HL-60/S4 treated with phorbol 12-myristate 13-acetate at 8.2 ng/mL for 4 days and 3 days (cell line): ENCODE data around the gene SYCP1.
"Not testable (repeated sequence)": the region's sequence is repeated elsewhere in the genome, so short reads cannot be mapped to it uniquely, and the experiment has no call there.

Experiments
- in situ Hi-C: fragments of 300-500 bp; cut with MboI; formaldehyde crosslinking; loops from 2 replicates; pipeline ENCODE4 v1.15.0; 2022; ENCODE audit warnings: low sequenced_read_pairs

The SYCP1 gene

GRCh38 chr1:114854693-114855320 is at the start of gene SYCP1:
Gene SYCP1 (plus strand): TSS chr1:114854863. CDS start chr1:114855465, 602 bp downstream.
- in situ Hi-C loops: no loop called here

- in situ Hi-C loops: no loop called here
These were observed 34.8 kb upstream of the SYCP1 start for GRCh38 chr1:114819869-114820268.

GRCh38 chr1:114820392-114820791 is 34.3 kb upstream of the SYCP1 start:
- in situ Hi-C loops: no loop called here

GRCh38 chr1:114821978-114822377 is 32.7 kb upstream of the SYCP1 start:
- in situ Hi-C loops: no loop called here

GRCh38 chr1:114828251-114828650 is 26.4 kb upstream of the SYCP1 start:
- in situ Hi-C loops: no loop called here

GRCh38 chr1:114830075-114830474 is 24.6 kb upstream of the SYCP1 start:
- in situ Hi-C loops: not testable (repeated sequence)

GRCh38 chr1:114831276-114831994 is 23.2 kb upstream of the SYCP1 start:
- in situ Hi-C loops: no loop called here

- in situ Hi-C loops: no loop called here
These were observed 22.6 kb upstream of the SYCP1 start for GRCh38 chr1:114832057-114832456.

GRCh38 chr1:114833421-114833820 is 21.2 kb upstream of the SYCP1 start:
- in situ Hi-C loops: no loop called here

GRCh38 chr1:114844270-114844669 is 10.4 kb upstream of the SYCP1 start:
- in situ Hi-C loops: no loop called here

- in situ Hi-C loops: no loop called here
These were observed 1.1 kb upstream of the SYCP1 start for GRCh38 chr1:114853584-114853983.

GRCh38 chr1:114861384-114861783 is 6.7 kb downstream of the SYCP1 start:
- in situ Hi-C loops: no loop called here

GRCh38 chr1:114892194-114892918 is 37.7 kb downstream of the SYCP1 start:
- in situ Hi-C loops: no loop called here

GRCh38 chr1:114896795-114897194 is 42.1 kb downstream of the SYCP1 start:
- in situ Hi-C loops: no loop called here

- in situ Hi-C loops: no loop called here
These were observed 47.2 kb downstream of the SYCP1 start for GRCh38 chr1:114901814-114902213.

- in situ Hi-C loops: no loop called here
These were observed 47.7 kb downstream of the SYCP1 start for GRCh38 chr1:114902343-114902742.

GRCh38 chr1:114903480-114903879 is 48.8 kb downstream of the SYCP1 start:
- in situ Hi-C loops: no loop called here

GRCh38 chr1:114915720-114916119 is 61.1 kb downstream of the SYCP1 start:
- in situ Hi-C loops: not testable (repeated sequence)

- in situ Hi-C loops: no loop called here
These were observed 71.9 kb downstream of the SYCP1 start for GRCh38 chr1:114926607-114927006.

- in situ Hi-C loops: no loop called here
These were observed 72.7 kb downstream of the SYCP1 start for GRCh38 chr1:114927401-114927800.

- in situ Hi-C loops: no loop called here
These were observed 101.9 kb downstream of the SYCP1 start for GRCh38 chr1:114956570-114956969.

GRCh38 chr1:114959423-114959822 is 104.8 kb downstream of the SYCP1 start:
- in situ Hi-C loops: no loop called here
